HG02759 (cell line): ENCODE measurements around the gene STX1B.
"Not testable (repeated sequence)": the region's sequence is repeated elsewhere in the genome, so short reads cannot be mapped to it uniquely, and the experiment has no call there.

Experiments used
- ATAC-seq: cut with Tn5 transposase; IDR thresholded peaks from one replicate; pipeline ENCODE4 v1.9.1; 2021; ENCODE audit warnings: mild to moderate bottlenecking, moderate library complexity; ENCODE audit not compliant: unreplicated experiment

STX1B gene

DNA sequence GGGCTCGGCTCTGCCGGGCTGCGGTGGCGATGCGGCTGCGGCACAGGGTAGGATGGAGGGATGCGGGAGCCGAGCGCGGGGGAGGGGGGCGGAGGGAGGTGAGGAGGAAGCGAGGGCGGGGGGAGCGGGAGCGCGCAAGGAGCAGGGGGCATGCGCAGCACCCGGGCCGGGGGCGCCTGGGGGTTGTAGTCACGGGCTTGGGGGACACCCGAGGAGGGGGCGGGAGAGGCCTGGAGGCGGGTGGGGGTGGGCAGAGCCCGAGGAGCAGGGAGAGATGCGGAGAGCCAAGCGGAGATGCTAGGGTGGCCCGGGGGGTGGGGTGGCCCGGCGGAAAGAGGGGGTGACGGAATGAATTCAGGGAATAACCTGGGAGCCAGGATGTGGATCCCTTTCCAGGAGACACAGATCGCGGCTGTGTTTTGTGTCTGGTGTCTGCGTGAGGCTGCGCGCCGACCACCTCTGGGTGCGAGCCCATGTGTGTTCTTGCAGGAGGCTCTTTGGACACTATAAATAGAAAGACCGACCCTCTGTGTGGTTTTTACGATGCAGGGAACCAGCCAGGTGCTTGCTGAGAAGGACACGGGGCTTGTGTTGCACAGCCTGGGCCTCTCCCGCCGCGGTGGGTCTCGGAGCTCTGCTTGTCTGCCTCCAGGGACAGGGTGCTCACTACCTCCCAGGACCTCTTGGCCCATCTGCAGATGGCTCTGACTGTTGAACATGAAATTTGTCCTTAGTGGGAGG is at the start of gene STX1B:
TSS of gene STX1B (minus strand) at position 54 of the 741 bp plus-strand sequence. CDS start 242 bp downstream, outside the sequence.
- no peak for ATAC-seq

DNA sequence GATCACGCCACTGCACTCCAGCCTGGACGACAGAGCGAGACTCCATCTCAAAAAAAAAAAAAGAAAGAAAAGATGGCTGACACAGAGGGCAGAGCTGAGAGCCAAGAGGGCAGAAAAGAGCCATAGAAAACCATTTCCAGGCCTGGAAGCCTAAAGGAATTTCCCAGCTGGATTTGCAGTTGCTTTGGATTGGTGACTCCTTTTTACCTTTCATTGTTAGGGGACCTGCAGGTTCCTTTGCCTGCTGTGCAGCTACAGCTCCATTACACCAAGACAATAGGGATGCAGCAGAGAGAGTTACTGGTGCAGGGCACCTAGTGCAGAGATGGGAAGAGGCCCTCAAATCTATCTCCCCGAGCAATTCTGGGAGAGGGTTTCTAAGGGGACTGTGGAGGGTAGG is 45.2 kb upstream of the STX1B start:
- no peak for ATAC-seq

DNA sequence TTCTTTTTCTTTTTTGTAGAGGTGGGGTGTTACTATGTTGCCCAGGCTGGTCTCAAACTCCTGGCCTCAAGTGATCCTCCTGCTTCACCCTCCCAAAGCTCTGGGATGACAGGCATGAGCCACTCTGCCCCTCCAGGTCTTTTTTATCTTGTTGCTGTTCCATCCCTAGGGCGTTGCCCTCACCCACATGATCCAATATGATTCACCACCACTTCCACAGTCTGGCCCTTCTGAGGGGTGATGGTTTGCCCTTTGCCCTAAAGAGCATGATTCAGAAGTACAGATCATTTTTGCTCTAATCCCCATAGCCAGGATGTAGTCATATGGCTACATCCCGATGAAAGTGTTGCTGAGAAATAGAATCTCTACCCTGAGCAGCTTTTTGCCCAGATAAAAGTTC is 41.7 kb upstream of the STX1B start:
- no peak for ATAC-seq

DNA sequence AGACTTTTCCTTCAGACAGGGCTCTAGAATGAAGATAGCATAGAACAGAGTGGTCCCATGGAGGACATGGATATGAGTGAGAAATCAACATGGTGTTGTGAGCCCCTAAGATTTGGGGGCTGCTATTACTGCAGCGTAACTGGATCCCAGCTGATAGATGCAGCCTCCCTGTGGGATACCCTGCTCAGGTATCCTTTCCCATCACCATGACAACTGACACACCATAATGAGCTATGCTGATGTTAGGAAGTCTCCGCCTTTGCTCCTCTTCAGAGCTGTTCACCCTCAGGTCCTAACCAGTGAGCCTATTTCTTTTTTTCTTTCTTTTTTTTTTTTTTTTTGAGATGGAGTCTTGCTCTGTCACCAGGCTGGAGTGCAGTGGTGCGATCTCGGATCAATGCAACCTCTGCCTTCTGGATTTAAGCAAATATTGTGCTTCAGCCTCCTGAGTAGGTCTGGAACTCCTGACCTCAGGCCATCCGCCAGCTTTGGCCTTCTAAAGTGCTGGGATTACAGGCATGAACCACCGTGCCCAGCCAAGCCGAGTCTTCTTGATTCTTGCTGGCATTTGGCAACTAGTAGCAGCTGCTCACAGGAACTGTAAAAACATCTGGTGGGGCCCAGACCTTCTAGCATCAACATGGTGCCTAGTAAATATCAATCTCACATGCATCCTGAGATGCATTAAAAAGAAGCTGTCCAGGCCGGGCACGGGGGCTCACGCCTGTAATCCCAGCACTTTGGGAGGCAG is 40.0 kb upstream of the STX1B start:
- no peak for ATAC-seq

DNA sequence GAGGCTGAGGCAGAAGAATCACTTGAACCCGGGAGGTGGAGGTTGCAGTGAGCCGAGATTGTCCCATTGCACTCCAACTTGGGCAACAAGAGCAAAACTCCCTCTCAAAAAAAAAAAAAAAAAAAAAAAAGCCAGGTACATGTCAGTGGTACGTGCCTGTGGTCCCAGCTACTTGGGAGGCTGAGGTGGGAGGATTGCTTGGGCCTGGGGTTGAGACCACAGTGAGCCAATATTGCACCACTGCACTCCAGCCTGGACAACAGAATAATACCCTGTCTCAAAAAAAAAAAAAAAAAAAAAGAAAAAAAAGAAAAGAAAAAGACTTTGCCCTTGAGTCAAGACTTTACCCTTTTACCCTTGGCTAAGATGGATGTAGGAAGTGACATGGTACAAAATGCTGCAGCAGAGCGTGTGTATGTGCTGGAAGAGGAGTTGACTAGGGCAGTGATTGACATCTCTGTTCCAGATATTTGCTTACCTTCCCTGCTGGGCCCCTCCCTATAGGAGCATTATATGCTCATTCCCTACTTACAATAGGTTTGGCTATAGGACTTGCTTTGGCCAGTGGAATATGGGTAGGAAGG is 33.6 kb upstream of the STX1B start:
- ATAC-seq, result no peak

DNA sequence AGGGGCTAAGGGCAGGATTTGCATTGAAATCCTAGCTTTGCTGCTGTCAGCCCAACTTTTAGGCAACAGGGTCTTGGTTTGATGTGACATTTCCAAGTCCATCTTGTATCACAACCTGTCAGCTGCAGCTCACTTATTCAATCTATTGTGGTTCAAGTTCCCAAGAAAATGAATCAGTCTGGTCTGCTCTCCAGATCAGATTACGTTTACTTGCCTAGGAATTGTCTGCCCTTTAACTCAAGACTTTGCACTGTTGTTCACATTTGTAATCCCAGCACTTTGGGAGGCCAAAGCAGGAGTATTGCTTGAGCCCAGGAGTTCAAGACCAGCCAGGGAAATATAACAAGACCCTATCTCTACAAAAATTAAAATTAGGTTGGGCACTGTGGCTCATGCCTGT is 32.9 kb upstream of the STX1B start:
- no peak for ATAC-seq

DNA sequence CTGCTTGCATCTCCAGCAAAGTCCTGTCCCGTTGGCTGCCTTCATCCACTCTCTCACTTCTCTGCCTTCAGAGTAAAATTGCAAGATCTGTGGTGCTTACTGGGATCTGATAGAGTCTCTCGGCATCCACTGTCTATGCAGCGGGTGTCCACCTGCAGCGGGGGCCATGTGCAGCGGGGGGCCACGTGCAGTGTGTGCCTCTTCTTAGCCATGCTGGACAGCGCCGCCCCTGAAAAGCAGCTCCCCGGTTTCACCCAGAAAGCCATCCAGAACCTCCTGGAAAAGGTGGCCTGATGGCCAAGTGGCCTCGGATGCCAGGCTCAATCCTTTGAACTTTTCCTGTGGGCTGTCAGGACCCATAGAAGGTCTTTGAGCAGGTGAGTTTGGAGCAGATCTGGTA is 32.4 kb upstream of the STX1B start:
- ATAC-seq, result no peak

DNA sequence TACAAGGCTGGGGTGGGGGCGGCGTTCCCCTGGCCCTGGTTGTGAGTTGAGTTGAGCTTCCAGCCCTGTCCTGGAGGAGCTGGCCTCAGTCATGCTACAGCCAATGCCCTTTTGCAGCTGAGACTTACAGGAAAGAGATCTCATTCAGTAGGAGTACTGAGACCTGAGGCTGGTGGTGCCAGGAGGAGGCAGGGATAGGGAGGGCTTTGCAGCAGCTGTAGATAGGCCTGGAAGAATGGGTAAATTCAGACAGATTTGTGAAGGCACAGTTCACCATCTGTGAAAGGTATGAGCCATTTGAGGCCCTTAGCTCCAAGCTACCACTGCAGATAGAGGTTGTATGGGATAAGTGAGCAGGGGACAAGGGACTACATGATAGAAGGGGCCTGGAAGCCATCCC is 28.6 kb upstream of the STX1B start:
- ATAC-seq, result no peak

DNA sequence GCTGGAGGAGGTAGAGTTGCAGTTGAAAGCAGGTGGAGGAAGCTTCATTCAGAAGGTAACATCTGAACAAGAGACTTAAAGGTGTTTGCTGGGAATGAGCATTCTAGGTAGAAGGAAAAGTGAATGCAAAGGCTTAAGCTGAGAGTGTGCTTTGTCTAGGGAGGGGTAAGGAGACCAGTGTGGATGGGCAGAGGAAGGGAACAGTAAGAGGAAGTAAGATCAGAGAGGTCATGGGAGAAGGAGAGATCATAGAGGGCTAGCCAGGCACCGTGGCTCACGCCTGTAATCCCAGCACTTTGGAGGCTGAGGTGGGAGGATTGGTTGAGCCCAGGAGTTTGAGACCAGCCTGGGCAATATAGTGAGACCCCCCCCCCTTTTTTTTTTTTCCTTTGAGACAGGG is 26.3 kb upstream of the STX1B start:
- ATAC-seq, result no peak

DNA sequence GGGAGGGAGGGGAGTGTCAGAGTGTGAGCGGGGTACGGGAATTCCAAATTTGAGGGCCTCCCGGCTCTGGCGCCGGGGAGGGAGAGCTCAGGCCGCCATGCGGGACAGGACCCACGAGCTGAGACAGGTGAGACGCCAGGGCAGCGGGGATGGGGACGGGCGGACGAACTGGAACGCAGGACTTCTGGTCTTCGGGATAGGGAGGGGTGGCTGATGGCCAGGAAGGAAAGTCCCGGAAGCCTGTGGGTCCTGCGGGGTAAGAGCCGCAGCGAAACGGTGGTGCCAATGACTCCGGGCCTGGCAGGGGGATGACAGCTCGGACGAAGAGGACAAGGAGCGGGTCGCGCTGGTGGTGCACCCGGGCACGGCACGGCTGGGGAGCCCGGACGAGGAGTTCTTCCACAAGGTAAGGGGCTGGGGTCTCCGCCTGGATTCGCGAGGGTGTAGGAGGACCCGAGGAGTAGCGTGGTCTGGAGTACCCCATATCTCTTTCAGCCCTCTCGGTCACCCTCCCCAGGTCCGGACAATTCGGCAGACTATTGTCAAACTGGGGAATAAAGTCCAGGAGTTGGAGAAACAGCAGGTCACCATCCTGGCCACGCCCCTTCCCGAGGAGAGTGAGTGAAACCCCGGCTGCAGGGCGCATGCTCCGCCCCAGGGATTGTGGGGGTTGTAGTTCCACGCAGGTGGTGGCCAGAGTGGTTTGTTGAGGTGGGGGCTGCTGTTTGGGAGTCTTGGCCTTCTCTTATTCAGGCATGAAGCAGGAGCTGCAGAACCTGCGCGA is 23.5 kb upstream of the STX1B start:
- peak; percentile 50 for ATAC-seq

DNA sequence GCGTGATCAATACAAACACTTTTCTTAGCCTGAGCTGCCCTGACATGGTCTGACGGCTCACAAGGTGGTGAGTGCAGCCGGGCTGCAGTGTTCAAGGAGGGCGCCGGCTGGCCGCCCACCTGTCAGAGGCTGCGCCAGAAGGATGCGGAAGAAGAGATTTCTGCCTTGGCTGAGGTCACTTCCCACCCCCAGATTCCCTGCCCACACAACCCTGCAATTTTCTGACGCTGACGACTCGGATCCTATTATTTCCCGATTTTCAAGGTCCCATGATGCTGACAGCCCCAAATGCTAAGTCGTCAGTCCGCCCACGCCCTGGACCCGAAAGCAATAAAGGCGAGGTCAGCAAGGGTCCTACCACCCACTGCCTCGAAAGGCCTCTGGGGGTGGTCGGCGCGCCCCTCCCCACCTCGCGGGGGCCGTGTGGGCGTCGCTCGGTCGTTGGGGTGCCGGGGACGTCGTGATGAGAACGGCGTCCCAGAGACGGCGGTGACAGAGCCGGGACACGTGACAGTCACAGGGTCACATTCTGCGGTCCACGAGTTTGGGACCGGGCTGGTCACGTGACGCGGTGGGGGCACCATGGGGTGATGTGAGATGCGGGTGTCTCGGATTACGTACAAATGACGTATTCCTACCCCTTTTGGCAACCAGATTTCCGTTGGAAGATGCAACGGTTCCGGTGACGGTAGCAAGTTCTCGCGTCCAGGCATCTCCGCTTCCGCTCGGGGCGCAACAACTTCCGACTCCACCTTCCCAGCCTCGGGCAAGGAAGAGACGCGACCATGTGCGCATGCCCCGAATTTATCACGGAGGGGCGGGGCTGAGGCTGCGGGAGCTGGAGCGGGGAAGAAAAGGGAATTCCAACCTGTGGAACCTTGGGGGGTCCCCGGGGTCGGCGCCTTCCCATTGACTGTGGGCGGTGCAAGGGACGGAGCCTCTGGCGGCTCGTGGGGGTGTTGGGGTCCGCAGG is 22.6 kb upstream of the STX1B start, which contains the start of gene STX4:
TSS of gene STX4 (plus strand) at position 823 of the 973 bp plus-strand sequence. CDS start 248 bp downstream, outside the sequence.
- ATAC-seq, result peak; percentile 79

DNA sequence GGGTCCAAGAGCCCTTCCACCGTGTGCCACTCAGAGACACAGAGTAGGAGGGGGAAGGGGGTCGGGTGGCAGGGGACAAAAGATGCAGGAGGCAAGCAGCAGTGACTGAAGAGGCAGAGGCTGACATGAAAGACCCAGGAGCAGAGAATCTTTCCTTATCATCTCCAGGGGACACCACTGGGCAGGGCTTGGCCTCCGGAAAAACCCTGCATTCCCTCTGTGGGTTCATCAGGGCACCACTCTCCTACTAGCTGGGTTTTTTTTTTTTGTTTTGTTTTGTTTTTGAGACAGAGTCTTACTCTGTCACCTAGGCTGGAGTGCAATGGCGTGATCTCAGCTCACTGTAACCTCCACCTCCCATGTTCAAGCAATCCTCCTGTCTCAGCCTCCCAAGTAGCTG is 20.8 kb upstream of the STX1B start:
- no peak for ATAC-seq

DNA sequence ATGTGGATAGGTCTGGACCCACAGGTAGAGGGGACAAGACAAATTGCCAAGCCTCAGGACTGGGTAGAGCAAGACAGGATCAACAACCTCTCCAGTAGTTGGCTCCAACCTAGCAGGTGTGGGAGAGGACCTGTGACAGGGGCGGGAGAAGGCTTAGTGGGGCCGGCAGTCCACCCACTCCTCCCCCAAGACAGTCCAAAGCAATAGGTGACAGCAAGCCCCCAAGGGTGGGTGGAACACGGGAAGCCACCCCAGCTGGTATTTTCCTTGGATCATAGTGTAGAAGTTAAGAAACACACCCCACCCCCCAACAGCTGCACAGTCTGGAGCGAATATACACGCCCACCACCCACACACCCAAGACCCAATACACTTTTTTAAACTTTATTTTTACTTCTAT is 18.8 kb upstream of the STX1B start:
- ATAC-seq, result no peak

DNA sequence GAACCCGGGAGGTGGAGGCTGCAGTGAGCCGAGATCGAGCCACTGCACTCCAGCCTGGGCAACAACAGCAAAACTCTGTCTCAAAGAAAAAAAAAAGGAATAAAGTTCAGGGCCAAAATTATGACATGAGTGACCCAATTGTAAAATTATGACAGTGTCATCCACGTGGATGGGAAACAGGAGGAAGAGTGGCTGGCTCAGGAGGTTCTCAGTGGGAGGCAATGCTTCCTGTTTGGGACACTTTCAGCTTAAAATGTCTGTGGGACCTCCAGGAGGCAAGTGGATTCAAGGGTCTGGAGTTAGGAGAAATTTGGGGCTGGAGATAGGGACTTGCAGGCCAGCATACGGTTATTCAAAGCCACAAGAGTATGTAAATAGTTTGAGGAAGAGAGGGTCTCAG is 14.9 kb upstream of the STX1B start:
- ATAC-seq, result no peak

DNA sequence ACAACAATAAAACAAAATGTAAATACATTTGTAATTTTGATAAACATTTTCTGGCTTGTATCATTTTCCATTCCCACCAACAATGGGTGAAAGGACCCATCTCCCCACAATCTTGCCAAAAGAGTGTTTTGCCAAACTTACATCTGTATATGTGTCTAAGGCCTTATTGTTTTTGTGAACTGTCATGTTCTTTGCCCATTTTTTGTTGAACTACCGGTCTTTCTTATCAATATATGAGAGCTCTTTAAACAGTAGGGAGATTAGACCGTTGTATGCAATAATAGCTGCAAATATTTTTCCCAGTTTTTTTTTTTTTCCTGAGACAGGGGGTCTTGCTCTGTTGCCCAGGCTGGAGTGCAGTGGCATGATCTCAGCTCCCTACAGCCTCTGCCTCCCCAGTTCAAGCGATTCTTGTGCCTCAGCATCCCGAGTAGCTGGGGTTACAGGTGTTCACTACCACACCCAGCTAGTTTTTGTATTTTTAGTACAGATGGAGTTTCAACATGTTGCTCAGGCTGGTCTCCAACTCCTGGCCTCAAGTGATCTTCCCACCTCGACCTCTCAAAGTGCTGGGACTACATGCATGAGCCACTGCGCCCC is 13.3 kb upstream of the STX1B start:
- ATAC-seq, result no peak

DNA sequence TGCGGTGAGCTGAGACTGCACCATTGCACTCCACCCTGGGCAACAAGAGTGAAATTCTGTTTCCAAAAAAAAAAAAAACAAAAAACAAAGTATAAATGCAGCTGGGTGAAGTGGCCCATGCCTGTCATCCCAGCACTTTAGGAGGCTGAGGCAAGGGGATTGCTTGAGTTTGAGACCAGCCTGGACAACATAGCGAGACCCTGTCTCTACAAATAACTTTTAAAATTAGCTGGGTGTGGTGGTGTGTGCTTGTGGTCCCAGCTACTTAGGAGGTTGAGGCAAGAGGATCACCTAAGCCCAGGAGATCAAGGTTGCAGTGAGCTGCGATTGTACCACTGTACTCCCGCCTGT is 12.8 kb upstream of the STX1B start:
- no peak for ATAC-seq

DNA sequence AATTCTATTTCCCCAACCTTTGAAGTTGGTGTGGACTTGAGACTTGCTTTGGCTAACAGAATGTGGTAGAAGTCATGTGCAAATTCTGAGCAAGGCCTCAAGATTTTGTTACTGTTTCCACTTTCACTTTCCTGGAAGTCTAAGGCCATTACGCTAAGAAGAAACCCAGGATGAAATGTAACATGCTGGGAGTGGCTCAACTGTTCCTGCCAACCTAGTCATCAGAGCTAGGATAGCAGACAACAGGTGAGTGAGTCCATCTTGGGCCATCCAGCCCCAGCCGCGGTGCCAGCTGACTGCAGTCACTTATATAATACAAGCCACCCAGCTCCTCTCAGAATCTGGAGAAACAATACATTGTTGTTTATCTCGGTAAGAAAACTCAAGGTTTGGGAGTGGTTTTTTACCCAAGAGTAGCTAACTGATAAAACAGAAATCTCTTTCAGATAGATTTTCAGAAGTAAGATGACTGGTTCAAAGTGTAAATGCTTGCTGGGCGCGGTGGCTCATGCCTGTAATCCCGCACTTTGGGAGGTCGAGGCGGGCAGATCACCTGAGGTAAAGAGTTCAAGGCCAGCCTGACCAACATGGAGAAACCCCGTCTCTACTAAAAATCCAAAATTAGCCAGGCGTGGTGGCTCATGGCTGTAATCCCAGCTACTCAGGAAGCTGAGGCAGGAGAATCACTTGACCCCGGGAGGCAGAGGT is 12.3 kb upstream of the STX1B start:
- ATAC-seq, result no peak

DNA sequence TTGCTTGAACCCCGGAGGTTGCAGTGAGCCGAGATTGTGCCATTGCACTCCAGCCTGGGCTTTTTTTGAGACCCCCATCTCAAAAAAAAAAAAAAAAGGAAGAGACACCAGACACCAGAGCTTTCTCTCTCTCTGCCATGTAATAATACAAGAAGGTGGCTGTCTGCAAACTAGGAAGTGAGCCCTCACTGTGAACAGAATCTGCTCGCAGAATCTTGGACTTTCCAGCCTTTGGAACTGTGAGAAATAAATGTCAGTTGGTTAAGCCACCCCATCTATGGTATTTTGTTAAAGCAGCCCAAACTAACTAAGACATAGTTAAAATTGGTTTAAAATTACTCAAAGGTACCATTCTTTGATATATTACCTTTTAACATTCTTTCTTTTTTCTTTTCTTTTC is 10.1 kb upstream of the STX1B start:
- ATAC-seq, result no peak

DNA sequence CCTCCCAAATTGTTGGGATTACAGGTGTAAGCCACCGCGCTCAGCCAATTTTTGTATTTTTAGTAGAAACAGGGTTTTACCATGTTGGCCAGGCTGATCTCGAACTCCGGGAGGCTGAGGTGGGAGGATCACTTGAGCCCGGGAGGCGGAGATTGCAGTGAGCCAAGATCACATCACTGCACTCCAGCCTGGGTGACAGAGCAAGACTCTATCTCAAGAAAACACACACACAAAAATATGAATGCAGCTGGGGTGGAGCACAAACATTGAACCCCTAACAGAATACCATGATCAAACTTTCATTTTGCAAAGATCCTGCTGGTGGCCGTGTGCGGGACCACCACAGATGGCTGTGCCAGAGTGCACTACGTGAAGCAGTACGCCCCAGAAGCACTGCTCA is 7.3 kb upstream of the STX1B start:
- ATAC-seq, result not testable (repeated sequence)
